ENCODE results near the gene ABCC1.

DNA sequence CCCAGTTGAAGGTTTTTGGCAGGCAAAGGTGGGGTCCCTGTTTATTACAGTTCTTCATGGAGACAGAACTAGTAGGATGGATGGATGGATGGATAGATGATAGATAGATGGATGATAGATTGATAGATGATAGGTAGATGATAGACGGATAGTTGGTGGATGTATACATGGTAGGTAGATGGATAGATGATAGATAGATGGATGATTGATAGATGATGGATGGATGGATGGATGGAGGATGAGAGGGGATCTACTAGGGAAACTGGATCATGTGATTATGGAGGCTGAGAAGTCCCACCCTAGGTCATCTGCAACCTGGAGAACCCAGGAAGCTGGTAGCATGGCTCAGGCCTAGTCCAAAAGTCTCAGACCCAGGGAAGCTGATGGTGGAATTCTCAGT is 88.6 kb downstream of the ABCC1 start:
- TF ChIP-seq YY1 (IDR thresholded peaks at IDR 0.05; ENCODE audit: insufficient read depth, insufficient read length), result no peak
- TF ChIP-seq ZNF274 (IDR thresholded peaks at IDR 0.05; ENCODE audit: low read depth, low read length), result no peak

Data from NT2/D1 (cell line).